HepG2 (cell line): ENCODE data around the gene QKI. TPM values are rescaled to one million over a fixed set of nuclear protein-coding genes. Genes with fewer than 3 reads are reported as not detected.
A peak's percentile ranks its signal among the peaks of the same experiment; 100 is the strongest.

Source experiments
- ATAC-seq: fragments of 200-7000 bp; cut with Tn5 transposase; 3 replicates; pipeline ENCODE4 v1.9.1; 2020; ENCODE audit warnings: mild to moderate bottlenecking, moderate library complexity
- BruUV-seq: library from RNA; stranded (reverse); fragments of 400-500 nt; replicated peaks from 2 replicates; lab custom pipeline; 2021; lab: Mats Ljungman, UMichigan
- CTCF ChIA-PET: fragments of 300-600 bp; formaldehyde crosslinking; extraction: SDS; loops from one replicate; lab custom pipeline; 2021; ENCODE audit warnings: low total read pairs, inconsistent platforms, low intra/inter-chr PET ratio; lab: Yijun Ruan, JAX
- POLR2A ChIA-PET: fragments of 350-600 bp; sonication (Branson Sonifier 250); formaldehyde crosslinking; loops from one replicate; lab custom pipeline; 2020; ENCODE audit warnings: antibody characterized with exemption, inconsistent platforms; lab: Yijun Ruan, JAX
- DNase-seq: peaks from one replicate; pipeline ENCODE4 v3.0.0-alpha.2; 2015; ENCODE audit warnings: low spot score
- FAIRE-seq: peaks from 3 replicates; lab custom pipeline; 2011; peaks lifted over from hg19 to GRCh38; lab: Jason Lieb, UNC
- H2AFZ ChIP-seq: one replicate; pipeline ENCODE4 v1.6.1; 2011; ENCODE audit warnings: low read length, inconsistent platforms
- H3K27ac ChIP-seq: fragments of 300-600 bp; 3 replicates; pipeline ENCODE4 v1.8.0; 2011; ENCODE audit warnings: mixed run types, mild to moderate bottlenecking, mixed read lengths, low read length, inconsistent platforms; ENCODE audit not compliant: insufficient read depth; ENCODE audit errors: extremely low read length
- H3K27me3 ChIP-seq, 2 experiments: fragments of 200-600 bp in 1 of 2; 2 replicates in 1 of 2; 3 replicates in 1 of 2; pipeline versions ENCODE4 v1.6.0 to v1.8.0; 2011; ENCODE audit warnings: low read length in 2 of 2, mild to moderate bottlenecking in 2 of 2, moderate library complexity in 2 of 2, inconsistent platforms in 1 of 2; ENCODE audit not compliant: insufficient read depth in 2 of 2, control insufficient read depth in 1 of 2
- H3K36me3 ChIP-seq, 2 experiments: fragments of 200-600 bp in 1 of 2; replicated peaks in 1 of 2; 2 replicates in 1 of 2; 3 replicates in 1 of 2; pipeline versions ENCODE4 v1.5.1 to v1.8.0; 2011; ENCODE audit warnings: low read length in 2 of 2, inconsistent platforms in 1 of 2; ENCODE audit not compliant: insufficient read depth in 2 of 2, control insufficient read depth in 1 of 2
- H3K4me1 ChIP-seq: 2 replicates; pipeline ENCODE4 v1.5.1; 2012; ENCODE audit warnings: low read length, inconsistent platforms; ENCODE audit not compliant: insufficient read depth
- H3K4me2 ChIP-seq: 2 replicates; pipeline ENCODE4 v1.6.0; 2011; ENCODE audit warnings: low read depth, low read length, inconsistent platforms
- H3K4me3 ChIP-seq, 3 experiments: fragments of 200-600 bp in 1 of 3; sonication (generic), shearing (Covaris generic) in 1 of 3; replicated peaks in 1 of 3; 2 replicates each; pipeline ENCODE4 v1.5.1; 2011 to 2016; ENCODE audit warnings: low read length in 3 of 3, inconsistent platforms in 2 of 3, low read depth in 2 of 3, mild to moderate bottlenecking in 2 of 3, control low read depth in 1 of 3, mixed read lengths in 1 of 3; ENCODE audit not compliant: insufficient read depth in 1 of 3
- H3K79me2 ChIP-seq: one replicate; pipeline ENCODE4 v1.6.1; 2011; ENCODE audit warnings: low read length, inconsistent platforms; ENCODE audit not compliant: insufficient read depth
- H3K9ac ChIP-seq: 2 replicates; pipeline ENCODE4 v1.6.0; 2011; ENCODE audit warnings: mild to moderate bottlenecking, low read depth, low read length, inconsistent platforms; ENCODE audit not compliant: insufficient read depth
- H3K9me3 ChIP-seq: 2 replicates; pipeline ENCODE4 v1.5.1; 2012; ENCODE audit warnings: mild to moderate bottlenecking, low read length
- H4K20me1 ChIP-seq: 2 replicates; pipeline ENCODE4 v1.6.0; 2011; ENCODE audit warnings: inconsistent platforms, mild to moderate bottlenecking, low read length, moderate library complexity; ENCODE audit not compliant: insufficient read depth
- AGO2 ChIP-seq: fragments of 200-400 bp; formaldehyde crosslinking; optimal IDR thresholded peaks from 2 replicates; pipeline ENCODE3; 2017; ENCODE audit warnings: mild to moderate bottlenecking, low read depth, low read length, moderate library complexity
- HMG20A ChIP-seq: IDR thresholded peaks from 2 replicates; pipeline ENCODE4 v1.6.1; 2016; ENCODE audit warnings: borderline replicate concordance
- MEF2D ChIP-seq: sonication (generic); formaldehyde crosslinking; IDR thresholded peaks from 2 replicates; pipeline ENCODE4 v1.5.1; 2020; ENCODE audit warnings: mild to moderate bottlenecking, missing genetic modification reagents
- PHB2 ChIP-seq: fragments of 450-650 bp; IDR thresholded peaks from 2 replicates; pipeline ENCODE4 v1.6.1; 2018; ENCODE audit not compliant: partially characterized antibody
- POLR2AphosphoS2 ChIP-seq: IDR thresholded peaks from 2 replicates; pipeline ENCODE4 v1.6.1; 2011; ENCODE audit warnings: low read depth, low read length, improper control_type of control experiment
- SOX5 ChIP-seq: IDR thresholded peaks from 2 replicates; pipeline ENCODE4 v1.6.1; 2016; ENCODE audit warnings: borderline replicate concordance
- ZBTB3 ChIP-seq: sonication (generic); formaldehyde crosslinking; IDR thresholded peaks from 2 replicates; pipeline ENCODE4 v1.4.0; 2020; ENCODE audit warnings: low read depth, mild to moderate bottlenecking, moderate library complexity, missing genetic modification reagents, borderline replicate concordance
- ZMYM2 ChIP-seq: sonication (generic); formaldehyde crosslinking; IDR thresholded peaks from 2 replicates; pipeline ENCODE4 v1.8.0; 2022; ENCODE audit warnings: mild to moderate bottlenecking, missing genetic modification reagents
- ZNF180 ChIP-seq: sonication (generic); formaldehyde crosslinking; IDR thresholded peaks from 2 replicates; pipeline ENCODE4 v1.4.0; 2020; ENCODE audit warnings: low read depth, missing genetic modification reagents, borderline replicate concordance
- ZNF329 ChIP-seq: sonication (generic); formaldehyde crosslinking; IDR thresholded peaks from 2 replicates; pipeline ENCODE4 v1.9.0; 2021; ENCODE audit warnings: low read depth, mild to moderate bottlenecking, missing genetic modification reagents
- ZNF34 ChIP-seq: sonication (generic); formaldehyde crosslinking; IDR thresholded peaks from 2 replicates; pipeline ENCODE4 v1.4.0; 2020; ENCODE audit warnings: mild to moderate bottlenecking, missing genetic modification reagents, borderline replicate concordance
- ZNF382 ChIP-seq: sonication (generic); formaldehyde crosslinking; IDR thresholded peaks from 2 replicates; pipeline ENCODE4 v1.5.0; 2020; ENCODE audit warnings: missing genetic modification reagents, mild to moderate bottlenecking, borderline replicate concordance
- ZNF552 ChIP-seq: sonication (generic); formaldehyde crosslinking; IDR thresholded peaks from 2 replicates; pipeline ENCODE4 v1.9.0; 2022; ENCODE audit warnings: missing genetic modification reagents, mild to moderate bottlenecking, borderline replicate concordance
- WGBS: methylation state at CpG from one replicate; pipeline ENCODE4 v1.1.6; 2017; ENCODE audit warnings: low lambda C conversion rate; 5-methylcytosine and 5-hydroxymethylcytosine counted together
- in situ Hi-C: cut with HindIII; loops from 2 replicates; pipeline ENCODE4 v1.10.0; 2017; ENCODE audit warnings: low pct_unique_long_range_greater_than_20kb; ENCODE audit not compliant: extremely low pct_ligation_motif_present
- intact Hi-C: fragments of 100-400 bp; cut with micrococcal nuclease; formaldehyde crosslinking; loops from one replicate; pipeline ENCODE4 v1.10.0; 2022; ENCODE audit not compliant: unreplicated experiment
- polyA plus RNA-seq, 8 experiments: library from polyadenylated mRNA; depleted of rRNA in 3 of 8; stranded (reverse) in 7 of 8; unstranded in 1 of 8; fragments of >200 nt; fragmentation: Illumina TruSeq in 4 of 8; extraction: Trizol in 4 of 8; gene quantifications; 2 replicates each; pipeline versions ENCODE4 v1.2.1 to v1.2.3, GENCODE V29; 2011 to 2016; ENCODE audit warnings: low read depth in 4 of 8, missing spikeins in 1 of 8, mixed read lengths in 1 of 8; ENCODE audit not compliant: insufficient read depth in 1 of 8
- total RNA-seq, 5 experiments: library from RNA; depleted of rRNA; stranded (reverse); fragments of >200 nt; fragmentation: Illumina TruSeq; extraction: Trizol; gene quantifications; 2 replicates each; pipeline ENCODE4 v1.2.3, GENCODE V29; 2016; ENCODE audit warnings: low read depth in 1 of 5

The QKI gene
- total and polyA plus RNA-seq, 2 of the 13 experiments (the other 11 are each of a cell fraction or from before 2014, with no cell fraction given), result 136 to 137 TPM

DNA sequence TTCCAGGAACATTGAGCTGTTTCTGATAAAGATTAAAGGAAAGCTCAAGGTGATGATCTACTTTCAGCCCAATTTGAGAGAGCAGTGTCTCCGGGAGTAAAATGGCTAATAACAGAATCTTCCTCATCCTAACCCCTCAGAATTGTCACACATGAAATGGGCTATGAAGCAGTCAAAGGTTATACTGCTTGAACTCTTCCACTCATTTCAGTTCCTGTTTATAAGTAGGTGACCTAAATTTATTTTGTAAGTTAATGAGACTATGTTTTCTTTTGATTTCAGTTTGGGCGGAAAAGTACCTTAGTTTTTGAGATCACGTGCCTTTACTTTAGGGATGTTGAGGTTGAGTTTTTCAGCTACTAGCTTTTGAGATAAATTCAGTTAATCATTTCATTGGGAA lies 47.2 kb downstream of the QKI start:
- FAIRE-seq, result no peak
- POLR2A ChIA-PET, result no interaction called here
- in situ Hi-C loops, result no loop called here

DNA sequence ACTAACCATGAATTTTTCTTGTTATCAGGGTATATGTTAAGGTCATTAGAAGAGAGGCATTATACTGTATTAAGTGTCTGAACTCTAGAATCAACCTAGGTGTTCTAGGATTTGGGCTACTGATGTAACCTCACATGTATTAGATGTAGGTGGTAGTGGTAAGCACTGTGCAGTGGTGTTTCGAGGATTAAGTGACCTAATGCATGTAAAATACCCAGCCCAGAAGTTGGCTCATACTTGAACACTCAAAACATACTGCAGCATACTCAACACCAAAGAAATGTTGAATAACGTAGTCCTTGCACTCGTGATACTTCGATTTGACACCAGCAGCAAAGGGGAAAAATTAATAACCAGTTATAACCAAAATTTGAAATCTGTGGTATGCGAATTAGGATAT lies 48.7 kb downstream of the QKI start:
- WGBS, result 97% methylated on average over 5 of the region's 5 CpGs
- no peak for FAIRE-seq
- Histone ChIP-seq H3K79me2 (peaks cover 77% of the 10 kb centered on the region), H3K9ac (no peak overlapping the region), H3K27me3 (no peaks in the 10 kb centered on the region), H2AFZ (no peak overlapping the region), H3K36me3 (peaks cover 1 to 7% of the 10 kb centered on the region in 2 experiments; a peak in 3 of 5 replicates), H3K4me2 (no peak overlapping the region), H3K9me3 (no peaks in the 10 kb centered on the region), H3K4me1 (peaks cover 16% of the 10 kb centered on the region), H3K4me3 (no peak overlapping the region), H4K20me1 (no peaks in the 10 kb centered on the region; the same call in 1 of the 2 replicates), H3K27ac (no peak overlapping the region)
- CTCF ChIA-PET, result no interaction called here
- in situ Hi-C loops, result no loop called here
- POLR2A ChIA-PET, result no interaction called here
- BruUV-seq, result TSS peak; percentile 3
- intact Hi-C loops, result no loop called here
- no peak for DNase-seq
- ATAC-seq, result no peak
- TF ChIP-seq ZNF552 (CRISPR knock-in tag), result no peak
- TF ChIP-seq ZNF180 (CRISPR knock-in tag), result no peak
- TF ChIP-seq POLR2AphosphoS2, result no peak
- no peak for TF ChIP-seq ZNF34 (CRISPR knock-in tag)
- TF ChIP-seq ZNF329 (CRISPR knock-in tag), result no peak
- no peak for TF ChIP-seq SOX5
- no peak for TF ChIP-seq AGO2
- TF ChIP-seq PHB2, result no peak
- no peak for TF ChIP-seq ZNF382
- no peak for TF ChIP-seq ZMYM2 (CRISPR knock-in tag)

More for the DNA sequence above, 47.2 kb downstream of the QKI start:
- CTCF ChIA-PET, result no interaction called here
- Histone ChIP-seq H3K27me3 (no peaks in the 10 kb centered on the region), H3K9ac (no peak overlapping the region), H3K36me3 (peaks cover 1 to 12% of the 10 kb centered on the region in 2 experiments; a peak in 3 of 5 replicates), H3K4me3 (no peak overlapping the region), H3K9me3 (no peaks in the 10 kb centered on the region), H4K20me1 (no peaks in the 10 kb centered on the region; the same call in 1 of the 2 replicates), H2AFZ (no peak overlapping the region), H3K4me1 (peaks cover 16% of the 10 kb centered on the region), H3K27ac (no peak overlapping the region), H3K4me2 (no peak overlapping the region), H3K79me2 (peaks cover 80% of the 10 kb centered on the region)
- no TSS peak for BruUV-seq
- intact Hi-C loops, result no loop called here
- TF ChIP-seq HMG20A (CRISPR knock-in tag), result no peak
- TF ChIP-seq ZBTB3, result no peak
- no peak for TF ChIP-seq MEF2D (CRISPR knock-in tag)
- 92% methylated on average over 3 of the region's 3 CpGs for WGBS
- ATAC-seq, result no peak
- no peak for DNase-seq
